Left lung (tissue), 10 donors: ENCODE measurements around the gene TM4SF20. TPM values are rescaled to one million over a fixed set of nuclear protein-coding genes. Genes with fewer than 3 reads are reported as not detected.
A peak's percentile ranks its signal among the peaks of the same experiment; 100 is the strongest.

Experiments used
- ATAC-seq: fragments of 200-7000 bp; cut with Tn5 transposase; one replicate; pipeline ENCODE4 v1.9.1; 2020; ENCODE audit warnings: moderate library complexity
- DNase-seq, 4 donors: peaks; one replicate each; pipeline ENCODE4 v3.0.0-alpha.2; 2013 to 2020
- H3K27ac ChIP-seq, 2 donors: fragments of 200-600 bp; sonication (generic) in 1 of 2; one replicate each; pipeline versions ENCODE4 v1.5.0 to v1.8.0; 2020 to 2021
- H3K27me3 ChIP-seq, 2 donors: fragments of 200-600 bp; sonication (generic) in 1 of 2; one replicate each; pipeline versions ENCODE4 v1.5.0 to v1.8.0; 2020 to 2021
- H3K36me3 ChIP-seq, 2 donors: fragments of 200-600 bp; sonication (generic) in 1 of 2; one replicate each; pipeline versions ENCODE4 v1.5.0 to v1.8.0; 2020 to 2021
- H3K4me1 ChIP-seq, 2 donors: fragments of 200-600 bp; one replicate each; pipeline ENCODE4 v1.8.0; 2021
- H3K4me3 ChIP-seq, 2 donors: fragments of 200-600 bp; sonication (generic) in 1 of 2; one replicate each; pipeline versions ENCODE4 v1.5.0 to v1.8.0; 2020 to 2021; ENCODE audit warnings: mild to moderate bottlenecking in 1 of 2
- H3K9me3 ChIP-seq, 2 donors: fragments of 200-600 bp; sonication (generic) in 1 of 2; one replicate each; pipeline versions ENCODE4 v1.5.0 to v1.8.0; 2020 to 2021
- intact Hi-C, 2 donors: fragments of 100-400 bp; cut with DNase I; formaldehyde crosslinking; loops; one replicate each; pipeline versions ENCODE4 v1.11.2 to v1.14.2; 2022
- polyA plus RNA-seq, 6 donors: library from polyadenylated mRNA; unstranded; fragments of 120-200 nt; gene quantifications; one replicate each; pipeline ENCODE4 v1.2.1, GENCODE V29; 2013; ENCODE audit not compliant: insufficient read length in 6 of 6
- total RNA-seq, 2 donors: library from RNA; stranded (reverse); fragmentation: NEBNext Ultra II Directional; extraction: Animal tissue kit (Norgen Biotek cat#: 25700); gene quantifications; one replicate each; pipeline ENCODE4 v1.2.1, GENCODE V29; 2021
- TF ChIP-seq, protein P1 (sequence below), 2 donors: fragments of 200-600 bp; sonication (generic) in 1 of 2; IDR thresholded peaks; one replicate each; pipeline versions ENCODE4 v1.5.0 to v1.8.0; 2021; ENCODE audit warnings: antibody characterized with exemption in 2 of 2
- donor health status: DM: no; HTN: yes; CAD: no.
- donor health status: DM: no; HTN: no; CAD: no.

TM4SF20 gene
- total and polyA plus RNA-seq, 8 donors, result 0.06 to 0.14 (median 0.08) TPM; not detected in 3

DNA sequence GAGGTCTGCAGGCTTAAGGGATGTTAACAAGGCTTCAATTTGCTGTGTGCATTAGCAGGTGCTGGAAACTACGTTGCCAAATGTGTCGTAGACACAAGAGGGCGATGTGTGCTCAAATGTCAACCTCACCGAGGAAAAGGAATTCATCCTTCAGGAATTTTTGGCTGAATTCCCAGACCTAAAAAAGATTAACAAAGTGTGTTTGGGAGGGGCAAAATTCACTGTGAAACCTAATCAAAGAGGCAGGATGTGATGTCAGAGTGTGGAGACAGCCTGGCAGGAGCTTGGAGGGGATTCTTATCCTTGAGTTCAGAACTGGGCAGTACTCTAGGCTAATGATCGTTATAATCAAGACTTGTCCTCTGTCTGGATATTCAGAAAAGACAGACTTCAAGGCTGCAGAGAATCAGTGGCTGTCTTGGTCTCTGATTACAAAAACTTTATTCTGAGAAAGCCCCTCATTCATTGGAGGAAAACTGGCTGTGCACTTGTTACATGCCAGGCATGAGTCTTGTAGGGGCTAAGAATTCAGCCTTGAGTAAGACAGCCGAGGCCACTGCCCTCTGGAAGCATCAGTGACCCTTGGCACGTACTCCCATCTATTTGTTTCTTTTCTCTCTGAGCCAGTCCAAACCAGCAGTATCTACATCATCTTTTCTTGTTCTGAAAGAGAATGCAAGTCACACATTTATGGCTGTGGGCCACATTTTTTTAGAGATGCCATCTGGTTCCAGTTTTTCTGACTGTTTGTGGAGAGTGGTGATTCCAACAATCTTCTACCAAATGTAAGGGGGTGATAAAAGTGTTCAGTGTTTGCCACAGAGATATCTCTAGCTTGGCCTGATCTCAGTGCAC lies 27.3 kb upstream of the TM4SF20 start:
- no peaks in the 10 kb centered on the region for H3K9me3 ChIP-seq
- no peaks in the 10 kb centered on the region for H3K36me3 ChIP-seq
- peak overlapping the region; percentile 74 to 77 for H3K27ac ChIP-seq
- ATAC-seq (peak; percentile 87), DNase-seq (peak in 3 of 4 donors; percentile 57 to 89 (median 74))
- intact Hi-C loops, result loop anchor here in 1 of 2 donors (10.0 kb wide), 1 partner anchor 358 kb away; no protein-coding TSS in a partner anchor
- TF ChIP-seq, protein P1, sequence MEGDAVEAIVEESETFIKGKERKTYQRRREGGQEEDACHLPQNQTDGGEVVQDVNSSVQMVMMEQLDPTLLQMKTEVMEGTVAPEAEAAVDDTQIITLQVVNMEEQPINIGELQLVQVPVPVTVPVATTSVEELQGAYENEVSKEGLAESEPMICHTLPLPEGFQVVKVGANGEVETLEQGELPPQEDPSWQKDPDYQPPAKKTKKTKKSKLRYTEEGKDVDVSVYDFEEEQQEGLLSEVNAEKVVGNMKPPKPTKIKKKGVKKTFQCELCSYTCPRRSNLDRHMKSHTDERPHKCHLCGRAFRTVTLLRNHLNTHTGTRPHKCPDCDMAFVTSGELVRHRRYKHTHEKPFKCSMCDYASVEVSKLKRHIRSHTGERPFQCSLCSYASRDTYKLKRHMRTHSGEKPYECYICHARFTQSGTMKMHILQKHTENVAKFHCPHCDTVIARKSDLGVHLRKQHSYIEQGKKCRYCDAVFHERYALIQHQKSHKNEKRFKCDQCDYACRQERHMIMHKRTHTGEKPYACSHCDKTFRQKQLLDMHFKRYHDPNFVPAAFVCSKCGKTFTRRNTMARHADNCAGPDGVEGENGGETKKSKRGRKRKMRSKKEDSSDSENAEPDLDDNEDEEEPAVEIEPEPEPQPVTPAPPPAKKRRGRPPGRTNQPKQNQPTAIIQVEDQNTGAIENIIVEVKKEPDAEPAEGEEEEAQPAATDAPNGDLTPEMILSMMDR (IDR thresholded peaks at IDR 0.05), result peak; percentile 44 to 58
- H3K27me3 ChIP-seq, result no peaks in the 10 kb centered on the region
- H3K4me3 ChIP-seq, result no peak overlapping the region
- peaks cover 4 to 61% of the 10 kb centered on the region in 2 donors for H3K4me1 ChIP-seq

DNA sequence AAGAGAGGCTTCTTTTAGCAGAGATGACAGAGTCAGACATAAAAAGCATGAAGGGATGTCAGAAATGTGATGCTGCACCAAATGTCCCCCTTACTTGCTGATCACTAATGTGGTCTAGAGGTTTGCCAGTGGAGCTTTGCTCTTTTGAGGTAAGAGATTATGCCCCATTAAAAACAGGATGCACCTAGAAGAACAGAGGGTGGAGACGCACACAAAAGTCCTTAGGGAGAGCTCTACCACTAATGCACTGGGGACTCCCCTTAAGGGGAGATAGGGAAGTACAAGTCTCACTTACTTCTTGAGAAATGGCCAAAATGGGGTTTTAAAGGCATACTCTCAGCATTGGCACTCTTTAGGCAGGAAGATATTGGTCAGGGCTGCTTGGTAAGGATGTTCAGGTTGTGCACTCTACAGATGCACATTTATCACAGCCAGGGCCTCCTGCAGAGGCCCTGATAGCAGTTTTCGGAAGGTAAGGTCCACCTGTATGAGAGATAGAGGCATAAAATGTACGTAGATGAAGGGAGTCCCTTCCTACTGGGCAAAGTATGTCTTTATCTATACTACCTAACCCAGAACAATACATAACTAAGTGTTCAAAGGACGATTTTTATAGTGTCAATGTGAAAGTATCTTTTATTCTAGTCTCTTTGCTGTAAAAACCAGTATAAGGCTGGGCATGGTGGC lies 25.6 kb upstream of the TM4SF20 start:
- no peaks in the 10 kb centered on the region for H3K9me3 ChIP-seq
- H3K27ac ChIP-seq, result peak overlapping the region in 1 of 2 donors; percentile 45
- H3K27me3 ChIP-seq, result no peaks in the 10 kb centered on the region
- H3K36me3 ChIP-seq, result no peaks in the 10 kb centered on the region
- H3K4me3 ChIP-seq, result no peak overlapping the region
- intact Hi-C loops, result loop anchor here in 1 of 2 donors (10.0 kb wide), 1 partner anchor 360 kb away; no protein-coding TSS in a partner anchor
- TF ChIP-seq, protein P1 (IDR thresholded peaks at IDR 0.05), result peak in 1 of 2 donors; percentile 4
- DNase-seq (no peak), ATAC-seq (no peak)
- peaks cover 4 to 48% of the 10 kb centered on the region in 2 donors for H3K4me1 ChIP-seq

DNA sequence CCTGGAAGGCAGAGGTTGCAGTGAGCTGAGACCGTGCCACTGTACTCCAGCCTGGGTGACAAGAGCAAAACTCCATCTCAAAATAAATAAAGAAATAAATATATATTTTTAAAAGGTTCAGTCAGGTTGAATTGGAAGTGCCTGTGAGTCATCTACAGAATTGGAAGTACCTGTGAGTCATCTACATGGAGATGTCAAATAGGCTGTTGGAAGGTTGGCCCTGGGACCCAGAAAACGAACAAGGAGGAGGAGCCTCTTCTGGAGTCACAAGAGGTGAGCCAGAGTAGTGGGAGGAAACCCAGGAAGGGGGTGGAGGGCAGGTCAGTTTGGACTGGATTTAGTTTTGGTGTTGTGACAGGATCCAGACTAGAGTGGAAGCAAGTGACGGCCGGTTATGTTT lies 23.9 kb upstream of the TM4SF20 start:
- no peak for DNase-seq
- peak; percentile 30 for ATAC-seq
- intact Hi-C loops, result loop anchor here in 1 of 2 donors (10.0 kb wide), 1 partner anchor 362 kb away; no protein-coding TSS in a partner anchor
- Histone ChIP-seq H3K36me3 (no peaks in the 10 kb centered on the region), H3K27me3 (no peaks in the 10 kb centered on the region), H3K4me1 (peaks cover 4 to 45% of the 10 kb centered on the region in 2 donors), H3K4me3 (no peak overlapping the region), H3K27ac (no peak overlapping the region), H3K9me3 (no peaks in the 10 kb centered on the region)
- TF ChIP-seq, protein P1 (IDR thresholded peaks at IDR 0.05), result no peak

DNA sequence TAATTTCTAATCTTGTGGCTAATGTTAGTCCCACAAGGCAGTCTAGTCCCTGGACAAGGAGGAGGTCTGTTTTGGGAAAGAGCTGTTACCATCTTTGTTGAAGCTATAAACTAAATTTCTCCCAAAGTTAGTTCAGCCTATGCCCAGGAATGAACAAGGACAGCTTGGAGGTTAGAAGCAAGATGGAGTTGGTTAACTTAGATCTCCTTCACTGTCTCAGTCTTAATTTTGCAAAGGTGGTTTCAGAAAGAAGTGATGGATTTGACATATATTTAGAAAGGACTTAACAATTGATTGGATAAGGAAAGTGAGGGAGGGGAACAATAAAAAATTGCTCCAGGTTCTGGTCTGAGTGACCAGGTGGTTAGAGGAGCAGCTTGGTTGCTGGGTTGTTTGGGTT lies 23.2 kb upstream of the TM4SF20 start:
- H3K36me3 ChIP-seq, result no peaks in the 10 kb centered on the region
- H3K4me1 ChIP-seq, result peaks cover 4 to 45% of the 10 kb centered on the region in 2 donors
- no peak overlapping the region for H3K4me3 ChIP-seq
- no peaks in the 10 kb centered on the region for H3K9me3 ChIP-seq
- intact Hi-C loops, result loop anchor here in 1 of 2 donors (10.0 kb wide), 1 partner anchor 362 kb away; no protein-coding TSS in a partner anchor
- ATAC-seq (no peak), DNase-seq (no peak)
- no peak overlapping the region for H3K27ac ChIP-seq
- no peaks in the 10 kb centered on the region for H3K27me3 ChIP-seq
- TF ChIP-seq, protein P1 (IDR thresholded peaks at IDR 0.05), result no peak

DNA sequence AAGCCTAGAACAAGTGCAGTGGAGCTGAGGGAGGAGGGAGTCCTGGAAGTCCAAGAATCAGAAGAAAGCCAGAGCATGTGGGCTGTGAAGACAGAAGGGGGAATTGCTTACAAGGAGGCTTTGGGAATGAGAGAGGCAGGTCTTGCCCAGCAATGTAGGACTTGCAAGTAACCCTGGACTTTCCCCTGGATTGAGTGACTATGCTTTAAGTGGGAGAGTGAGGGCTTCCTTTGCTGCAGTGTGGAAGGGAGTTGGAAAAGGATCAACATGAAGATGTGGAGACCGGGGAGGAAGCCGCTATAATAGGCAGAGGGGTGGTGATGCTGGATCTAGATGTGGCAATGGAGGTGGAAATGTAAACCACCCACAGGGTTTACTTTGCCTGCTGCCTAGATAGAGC lies 22.4 kb upstream of the TM4SF20 start:
- no peaks in the 10 kb centered on the region for H3K36me3 ChIP-seq
- ATAC-seq, result no peak
- TF ChIP-seq, protein P1 (IDR thresholded peaks at IDR 0.05), result no peak
- no peaks in the 10 kb centered on the region for H3K27me3 ChIP-seq
- no peak overlapping the region for H3K4me3 ChIP-seq
- no peak for DNase-seq
- peaks cover 0 to 42% of the 10 kb centered on the region in 2 donors for H3K4me1 ChIP-seq
- H3K27ac ChIP-seq, result no peak overlapping the region
- intact Hi-C loops, result loop anchor here in 1 of 2 donors (10.0 kb wide), 1 partner anchor 363 kb away; no protein-coding TSS in a partner anchor
- no peaks in the 10 kb centered on the region for H3K9me3 ChIP-seq
